Neutrophil (primary cell): ENCODE results near the gene CRTC2.

ENCODE experiments used
- H3K27ac ChIP-seq: fragments of 200-600 bp; sonication (generic); 2 replicates; pipeline ENCODE4 v1.5.1; 2016; ENCODE audit warnings: mild to moderate bottlenecking, moderate library complexity
- H3K27me3 ChIP-seq: fragments of 200-600 bp; sonication (generic); 2 replicates; pipeline ENCODE4 v1.6.0; 2016; ENCODE audit warnings: mild to moderate bottlenecking
- H3K36me3 ChIP-seq: fragments of 200-600 bp; sonication (generic); 2 replicates; pipeline ENCODE4 v1.5.1; 2017
- H3K4me1 ChIP-seq, 2 experiments: fragments of 200-600 bp in 1 of 2; sonication (generic) in 1 of 2; 1 replicate in 1 of 2; 2 replicates in 1 of 2; pipeline versions ENCODE4 v1.5.1 to v1.6.1; 2013 to 2016; ENCODE audit warnings: low read depth in 1 of 2, low read length in 1 of 2, mild to moderate bottlenecking in 1 of 2, moderate library complexity in 1 of 2; ENCODE audit not compliant: control insufficient read depth in 1 of 2, insufficient read depth in 1 of 2
- H3K4me3 ChIP-seq, 2 experiments: fragments of 200-600 bp in 1 of 2; sonication (generic) in 1 of 2; 1 replicate in 1 of 2; 2 replicates in 1 of 2; pipeline ENCODE4 v1.5.1; 2013 to 2016; ENCODE audit warnings: low read depth in 1 of 2, low read length in 1 of 2, mild to moderate bottlenecking in 1 of 2, moderate library complexity in 1 of 2
- H3K9me3 ChIP-seq: fragments of 200-600 bp; sonication (generic); 2 replicates; pipeline ENCODE4 v1.5.1; 2016
- TF ChIP-seq, protein P1 (sequence below): fragments of 200-600 bp; sonication (generic); IDR thresholded peaks from 2 replicates; pipeline ENCODE4 v1.5.1; 2016; ENCODE audit warnings: antibody characterized with exemption

CRTC2 gene

DNA sequence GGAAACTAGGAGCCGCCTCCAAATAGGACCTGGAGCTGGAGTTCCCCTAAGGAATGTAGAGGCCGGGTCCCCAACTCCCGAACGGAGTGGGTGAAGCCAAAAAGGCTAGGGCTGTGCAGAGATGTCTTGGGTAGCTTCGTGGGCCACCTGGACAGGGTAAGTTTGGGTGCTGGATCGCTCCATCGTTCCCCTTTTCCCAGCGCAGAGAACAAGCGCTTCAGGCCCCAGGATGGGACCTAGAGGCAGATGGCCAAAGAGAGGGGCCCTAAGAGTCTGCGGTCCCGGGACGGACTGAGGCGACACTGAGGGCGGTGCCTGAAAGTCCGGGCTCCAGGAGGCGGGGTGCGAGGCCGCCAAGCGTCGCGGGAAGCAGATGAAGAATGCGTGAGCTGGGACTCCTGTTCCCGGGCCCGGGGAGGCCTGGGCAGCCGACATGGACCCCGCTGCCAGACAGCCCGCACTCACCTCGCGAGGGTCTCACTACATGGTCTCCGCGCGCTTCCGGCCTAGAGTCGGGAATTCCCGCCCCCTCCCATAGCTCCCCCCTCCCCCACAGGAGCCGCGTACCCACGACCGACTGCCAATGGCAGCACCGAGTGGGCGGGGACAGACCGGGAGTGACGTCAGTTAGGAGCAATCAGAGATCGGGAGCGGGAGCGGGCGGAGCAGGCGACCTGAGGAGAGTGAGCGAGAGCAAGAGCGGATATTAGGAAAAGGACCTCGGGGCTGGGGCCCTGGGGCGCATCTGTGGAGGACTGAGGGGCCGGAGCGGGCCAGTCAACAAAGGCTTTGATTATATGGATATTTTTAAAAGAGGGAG lies 4.8 kb upstream of the CRTC2 start, which contains the start of gene SLC39A1:
Gene SLC39A1, minus strand, starts transcription at position 508 of the 820 bp plus-strand sequence. CDS start 822 bp downstream, outside the sequence.
- Histone ChIP-seq H3K4me1 (peaks cover 47 to 62% of the 10 kb centered on the region in 2 experiments), H3K36me3 (peaks cover 8% of the 10 kb centered on the region), H3K27me3 (no peaks in the 10 kb centered on the region), H3K4me3 (peak within 1 kb of the TSS; percentile 89 to 93), H3K9me3 (no peaks in the 10 kb centered on the region), H3K27ac (peak within 1 kb of the TSS; percentile 93)
- TF ChIP-seq, protein P1, sequence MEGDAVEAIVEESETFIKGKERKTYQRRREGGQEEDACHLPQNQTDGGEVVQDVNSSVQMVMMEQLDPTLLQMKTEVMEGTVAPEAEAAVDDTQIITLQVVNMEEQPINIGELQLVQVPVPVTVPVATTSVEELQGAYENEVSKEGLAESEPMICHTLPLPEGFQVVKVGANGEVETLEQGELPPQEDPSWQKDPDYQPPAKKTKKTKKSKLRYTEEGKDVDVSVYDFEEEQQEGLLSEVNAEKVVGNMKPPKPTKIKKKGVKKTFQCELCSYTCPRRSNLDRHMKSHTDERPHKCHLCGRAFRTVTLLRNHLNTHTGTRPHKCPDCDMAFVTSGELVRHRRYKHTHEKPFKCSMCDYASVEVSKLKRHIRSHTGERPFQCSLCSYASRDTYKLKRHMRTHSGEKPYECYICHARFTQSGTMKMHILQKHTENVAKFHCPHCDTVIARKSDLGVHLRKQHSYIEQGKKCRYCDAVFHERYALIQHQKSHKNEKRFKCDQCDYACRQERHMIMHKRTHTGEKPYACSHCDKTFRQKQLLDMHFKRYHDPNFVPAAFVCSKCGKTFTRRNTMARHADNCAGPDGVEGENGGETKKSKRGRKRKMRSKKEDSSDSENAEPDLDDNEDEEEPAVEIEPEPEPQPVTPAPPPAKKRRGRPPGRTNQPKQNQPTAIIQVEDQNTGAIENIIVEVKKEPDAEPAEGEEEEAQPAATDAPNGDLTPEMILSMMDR, result no peak

DNA sequence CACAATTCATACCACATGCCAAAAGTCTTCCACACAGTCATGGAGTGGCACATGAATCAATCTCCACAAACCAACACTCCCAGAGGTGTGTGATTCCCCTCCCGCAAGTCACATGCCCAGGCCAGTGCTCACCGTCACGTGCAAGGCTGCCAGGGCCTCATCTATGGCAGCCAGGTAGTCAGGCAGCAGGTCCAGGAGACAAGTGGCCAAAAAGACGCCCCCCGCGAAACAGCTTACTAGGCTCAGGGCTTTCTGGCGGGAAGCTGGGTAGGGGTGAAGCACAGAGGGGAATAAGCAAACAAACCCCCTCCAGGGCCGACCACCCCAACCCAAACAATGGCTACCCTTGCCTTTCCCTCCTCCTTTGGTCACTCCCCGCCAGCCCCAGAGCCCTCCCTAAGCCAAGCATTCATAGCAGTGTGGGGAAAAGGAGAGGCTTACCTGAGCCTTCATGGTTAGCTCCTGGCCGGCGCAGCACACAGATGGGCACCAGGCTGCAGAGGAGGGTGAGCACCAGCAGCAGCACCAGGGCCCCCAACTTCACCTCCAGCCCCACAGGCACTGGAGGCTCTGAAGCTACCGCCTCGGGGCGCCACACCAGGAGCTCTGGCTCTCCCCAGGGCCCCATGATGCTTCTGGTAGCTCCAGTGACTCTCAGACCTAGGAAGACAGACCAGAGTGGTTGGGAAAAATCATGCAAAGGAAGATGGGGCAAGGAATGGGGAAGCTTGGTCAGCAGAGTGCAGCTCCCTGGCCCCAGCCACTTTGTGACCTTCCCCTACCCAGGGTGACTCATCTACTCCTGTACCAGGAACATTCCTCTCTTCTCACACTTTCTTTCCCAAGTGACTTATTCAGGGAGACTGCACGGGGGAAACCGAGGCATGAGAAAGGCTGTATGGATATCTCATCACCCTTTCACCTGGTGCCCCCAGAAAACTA lies 3.9 kb upstream of the CRTC2 start:
- H3K9me3 ChIP-seq, result no peaks in the 10 kb centered on the region
- peaks cover 8% of the 10 kb centered on the region for H3K36me3 ChIP-seq
- peak overlapping the region; percentile 89 to 93 for H3K4me3 ChIP-seq
- H3K27me3 ChIP-seq, result no peaks in the 10 kb centered on the region
- TF ChIP-seq, protein P1, result no peak
- peak overlapping the region; percentile 93 for H3K27ac ChIP-seq
- peaks cover 48 to 60% of the 10 kb centered on the region in 2 experiments for H3K4me1 ChIP-seq

DNA sequence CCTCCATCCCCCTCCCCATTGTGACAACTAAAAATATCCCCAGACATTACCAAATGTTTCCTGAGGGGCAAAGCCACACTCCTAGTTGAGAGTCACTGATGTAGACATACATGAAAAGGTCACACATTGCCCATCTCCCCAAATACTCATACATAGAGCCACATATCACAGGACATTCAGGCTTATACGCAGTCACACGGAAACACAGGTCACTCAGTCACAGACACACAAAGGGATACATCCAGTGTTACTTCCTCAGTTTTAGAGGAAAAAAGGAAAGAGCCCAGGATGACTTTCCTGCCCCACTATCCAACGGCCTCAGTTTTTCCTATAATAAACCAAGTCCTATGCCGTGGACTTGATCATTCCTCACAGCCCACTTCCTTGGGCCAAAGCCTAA lies 3.0 kb upstream of the CRTC2 start:
- H3K4me1 ChIP-seq, result peaks cover 51 to 63% of the 10 kb centered on the region in 2 experiments
- H3K4me3 ChIP-seq, result no peak overlapping the region
- no peaks in the 10 kb centered on the region for H3K27me3 ChIP-seq
- TF ChIP-seq, protein P1, result no peak
- H3K27ac ChIP-seq, result peak overlapping the region; percentile 93
- peaks cover 8% of the 10 kb centered on the region for H3K36me3 ChIP-seq
- H3K9me3 ChIP-seq, result no peaks in the 10 kb centered on the region

DNA sequence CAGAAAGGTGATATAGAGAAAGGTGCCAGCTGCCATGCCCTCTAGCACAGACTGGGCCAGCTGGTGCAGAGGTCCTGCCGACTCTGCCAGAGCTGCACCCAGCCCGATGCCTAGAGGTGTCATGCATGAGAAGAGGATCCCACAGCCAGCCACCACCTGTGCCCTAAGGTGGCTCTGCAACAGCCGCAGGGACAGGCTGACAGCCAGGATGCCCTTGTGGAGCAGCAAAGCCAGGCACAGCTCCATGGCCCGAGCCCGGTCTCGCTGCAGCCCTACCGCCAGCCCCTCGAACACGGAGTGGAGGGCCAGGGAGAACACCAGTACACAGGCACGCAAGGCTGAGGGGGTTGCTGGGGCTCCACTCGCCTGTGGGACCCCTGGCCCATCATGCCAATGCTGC lies 1.8 kb upstream of the CRTC2 start:
- H3K9me3 ChIP-seq, result no peaks in the 10 kb centered on the region
- peaks cover 8% of the 10 kb centered on the region for H3K36me3 ChIP-seq
- peaks cover 51 to 62% of the 10 kb centered on the region in 2 experiments for H3K4me1 ChIP-seq
- H3K27ac ChIP-seq, result peak overlapping the region; percentile 17
- TF ChIP-seq, protein P1, result no peak
- H3K27me3 ChIP-seq, result no peaks in the 10 kb centered on the region
- H3K4me3 ChIP-seq, result no peak overlapping the region

DNA sequence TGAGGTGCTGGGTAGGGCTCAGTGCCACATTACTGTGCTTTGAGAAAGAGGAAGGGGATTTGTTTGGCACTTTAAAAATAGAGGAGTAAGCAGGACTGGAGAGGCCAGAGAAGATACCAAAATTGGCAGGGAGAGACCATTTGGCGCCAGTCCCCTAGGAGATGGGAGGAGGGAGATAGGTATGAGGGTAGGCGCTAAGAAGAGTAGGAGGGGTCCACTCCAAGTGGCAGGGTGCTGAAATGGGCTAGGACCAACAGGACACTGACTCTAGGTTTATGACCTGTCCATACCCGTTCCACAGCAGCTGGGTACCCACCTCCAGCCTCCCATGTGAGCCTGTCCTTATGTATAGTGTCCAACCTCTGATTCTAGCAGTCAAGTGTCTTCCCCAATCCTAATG lies 1.0 kb upstream of the CRTC2 start:
- TF ChIP-seq, protein P1, result no peak
- no peak overlapping the region for H3K4me3 ChIP-seq
- H3K4me1 ChIP-seq, result peaks cover 51 to 60% of the 10 kb centered on the region in 2 experiments
- peaks cover 12% of the 10 kb centered on the region for H3K36me3 ChIP-seq
- H3K9me3 ChIP-seq, result no peaks in the 10 kb centered on the region
- no peaks in the 10 kb centered on the region for H3K27me3 ChIP-seq
- peak overlapping the region; percentile 98 for H3K27ac ChIP-seq
